NCI-H460 (cell line): Measurements from ENCODE around the gene PDIA3. TPM values are rescaled to one million over a fixed set of nuclear protein-coding genes. Genes with fewer than 3 reads are reported as not detected.
"Not testable (repeated sequence)": the region's sequence is repeated elsewhere in the genome, so short reads cannot be mapped to it uniquely, and the experiment has no call there.

Source experiments
- DNase-seq: peaks from one replicate; pipeline ENCODE4 v3.0.0-alpha.2; 2016; ENCODE audit warnings: low read depth; ENCODE audit errors: extremely low read depth
- total RNA-seq: library from RNA; depleted of rRNA; stranded (reverse); fragments of >200 nt; shearing (Covaris generic); gene quantifications from 2 replicates; pipeline ENCODE4 v1.2.3, GENCODE V29; 2014

PDIA3 gene
- total RNA-seq, 1 experiment from 2014 or later = 370 TPM

DNA sequence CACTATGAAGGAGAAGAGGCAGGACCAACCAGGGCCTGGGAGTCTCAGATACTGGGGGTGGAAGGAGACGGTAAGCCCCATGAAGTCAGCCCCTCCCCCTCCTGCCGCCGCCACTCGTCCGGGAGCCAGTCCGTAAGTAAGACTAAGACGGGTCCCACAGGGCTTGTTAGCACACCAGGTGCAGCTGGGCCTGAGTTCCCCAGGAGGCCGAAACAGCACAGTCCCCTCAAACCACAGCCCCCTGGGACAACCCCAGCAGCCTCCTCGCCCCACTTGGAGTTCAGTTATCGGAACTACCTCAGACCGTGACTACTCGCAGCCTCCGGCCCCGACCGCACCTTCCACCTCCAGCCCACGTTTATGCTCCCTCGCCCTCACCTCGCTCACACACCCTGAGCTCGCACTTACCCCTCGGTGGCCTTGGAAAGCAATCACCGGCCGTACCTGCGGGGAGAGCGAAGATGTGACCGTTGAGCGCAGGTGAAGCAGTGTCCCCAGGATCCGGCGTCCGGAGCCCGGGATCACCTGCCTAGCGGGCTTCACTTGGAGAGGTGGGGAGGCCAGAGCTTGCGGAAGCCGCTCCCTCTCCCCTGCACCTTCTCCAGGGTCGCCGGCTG, 30.0 kb downstream of the PDIA3 start:
- DNase-seq = no peak

GRCh38 chr15:43776718-43777266, 30.6 kb downstream of the PDIA3 start, which contains the start of gene ELL3:
TSS of gene ELL3 (minus strand) at chr15:43776966. CDS start at chr15:43776901, 65 bp downstream.
- peak; percentile 73 for DNase-seq

- DNase-seq = peak; percentile 68
These were observed 31.2 kb downstream of the PDIA3 start for GRCh38 chr15:43777267-43777914.

- no peak for DNase-seq
These were observed 32.8 kb downstream of the PDIA3 start for GRCh38 chr15:43779016-43779415.

- DNase-seq = no peak
These were observed 43.2 kb downstream of the PDIA3 start for GRCh38 chr15:43789409-43789808.

DNA sequence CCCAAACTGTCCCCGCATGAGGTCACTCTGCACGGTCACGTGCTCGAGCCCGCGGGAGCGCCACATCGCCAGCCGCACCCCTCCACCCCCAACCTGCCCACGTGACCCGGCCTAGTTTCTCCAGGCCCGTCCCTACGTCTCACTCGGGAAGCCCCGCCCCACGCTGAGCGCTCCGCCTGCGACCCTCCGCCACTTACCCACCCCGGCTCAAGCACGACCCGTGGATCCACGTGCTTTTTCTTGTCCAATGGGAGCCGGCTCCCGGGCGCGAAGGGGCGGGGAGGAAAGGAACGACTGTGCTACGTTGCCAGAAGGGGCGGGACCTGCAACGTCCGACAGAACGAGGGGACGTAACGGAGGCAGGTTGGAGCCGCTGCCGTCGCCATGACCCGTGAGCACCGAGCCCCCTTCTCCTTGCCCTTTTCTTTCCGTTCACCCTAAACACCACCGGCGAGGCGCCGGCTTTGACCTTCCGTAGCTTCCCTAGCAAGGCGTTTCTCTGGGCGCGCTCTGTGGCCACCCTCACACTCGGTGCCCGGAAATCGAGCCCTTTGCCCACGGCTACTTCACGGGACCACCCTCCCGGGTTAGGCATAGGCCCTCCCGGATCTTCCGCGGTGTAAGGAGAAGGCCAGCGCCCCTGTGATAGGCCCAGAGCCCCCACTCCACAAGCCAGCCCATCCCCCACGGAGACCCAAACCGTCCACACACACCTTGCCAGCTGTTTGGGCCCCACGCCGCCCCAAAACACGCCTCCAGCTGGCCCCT, 45.9 kb downstream of the PDIA3 start, which contains the start of gene SERF2:
TSS of gene SERF2 (plus strand) at position 328 of the 768 bp plus-strand sequence. CDS start at position 385, 57 bp downstream.
- peak; percentile 99 for DNase-seq

- no peak for DNase-seq
These were observed 46.7 kb downstream of the PDIA3 start for GRCh38 chr15:43792761-43793476.

GRCh38 chr15:43793647-43794046, 47.4 kb downstream of the PDIA3 start:
- no peak for DNase-seq

DNA sequence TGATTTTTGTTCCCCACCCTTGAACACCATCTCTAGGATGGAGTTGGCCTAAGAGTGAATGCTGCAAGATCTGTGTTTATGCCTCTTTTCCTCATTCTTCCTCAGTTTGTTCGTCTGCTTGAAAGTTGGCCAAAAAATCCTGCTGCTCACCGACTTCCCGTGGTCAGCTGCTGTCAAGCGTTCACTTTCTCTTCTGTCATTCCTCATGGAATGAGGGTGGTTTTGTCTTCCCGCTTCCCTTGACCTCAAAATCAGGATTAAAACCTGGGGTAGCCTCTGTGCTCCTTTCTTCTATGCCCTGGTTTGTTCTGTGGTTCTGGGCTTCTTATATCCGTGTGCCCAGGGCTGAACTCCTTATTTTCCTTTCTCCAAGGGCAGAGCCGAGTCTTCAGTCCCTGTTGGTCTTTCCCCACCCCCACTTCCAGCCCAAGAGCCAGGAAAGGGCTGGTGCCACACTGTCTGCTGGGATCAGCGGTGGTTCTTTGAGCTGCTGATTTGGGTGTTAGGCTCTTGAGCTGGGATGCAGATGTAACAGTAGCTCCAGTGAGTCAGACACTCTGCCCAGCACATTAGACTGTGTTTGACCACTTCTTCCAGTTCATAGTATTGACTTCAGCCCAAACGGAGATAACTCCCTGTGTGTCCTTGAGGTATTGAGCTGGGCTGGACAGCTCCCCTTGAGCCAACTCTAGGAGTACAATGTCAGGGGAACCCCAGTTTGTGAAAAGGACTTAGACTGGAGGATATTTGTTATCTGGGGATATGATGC, 48.2 kb downstream of the PDIA3 start:
- no peak for DNase-seq

DNA sequence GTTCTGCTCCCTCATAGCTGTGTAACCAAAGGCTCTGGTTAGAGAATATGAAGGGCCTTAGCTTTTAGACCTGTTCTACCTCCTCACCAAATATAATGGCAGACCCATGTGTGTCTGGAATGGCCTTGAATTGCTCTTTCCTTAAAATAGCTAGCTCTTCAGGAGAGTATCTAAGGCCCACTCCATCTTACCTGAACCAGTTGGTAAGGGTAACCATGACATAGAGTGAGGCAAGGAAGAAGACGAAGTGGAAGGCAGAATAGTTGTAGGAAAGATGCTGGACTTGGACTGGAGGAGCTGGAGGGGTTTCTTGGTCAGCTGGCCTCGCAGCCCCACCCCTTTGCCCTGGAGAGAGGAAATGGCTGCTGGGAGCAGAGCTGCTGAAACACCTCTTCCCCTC, 49.0 kb downstream of the PDIA3 start:
- DNase-seq = no peak

DNA sequence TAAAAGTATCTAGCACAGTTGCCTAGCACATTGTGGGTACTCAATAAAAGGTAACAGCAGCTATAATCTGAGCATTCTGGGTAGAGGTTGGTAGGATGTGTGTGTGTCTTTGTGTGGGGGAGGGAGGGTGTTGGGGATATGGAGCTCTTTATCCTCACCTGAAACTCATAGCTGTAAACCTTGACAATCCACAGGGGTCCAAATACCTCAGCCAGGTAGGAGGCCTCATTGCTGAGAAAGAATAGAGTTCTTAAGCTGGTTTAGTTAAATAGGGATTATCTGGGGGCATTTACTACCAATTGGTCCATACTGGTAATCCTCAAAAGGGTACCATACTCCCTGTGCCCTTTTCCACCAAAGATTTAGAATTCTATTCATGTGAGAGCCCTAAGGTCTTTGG, 49.8 kb downstream of the PDIA3 start:
- DNase-seq = no peak

- no peak for DNase-seq
These were observed 50.3 kb downstream of the PDIA3 start for GRCh38 chr15:43796566-43796965.

- DNase-seq = no peak
These were observed 53.1 kb downstream of the PDIA3 start for GRCh38 chr15:43799209-43799944.

DNA sequence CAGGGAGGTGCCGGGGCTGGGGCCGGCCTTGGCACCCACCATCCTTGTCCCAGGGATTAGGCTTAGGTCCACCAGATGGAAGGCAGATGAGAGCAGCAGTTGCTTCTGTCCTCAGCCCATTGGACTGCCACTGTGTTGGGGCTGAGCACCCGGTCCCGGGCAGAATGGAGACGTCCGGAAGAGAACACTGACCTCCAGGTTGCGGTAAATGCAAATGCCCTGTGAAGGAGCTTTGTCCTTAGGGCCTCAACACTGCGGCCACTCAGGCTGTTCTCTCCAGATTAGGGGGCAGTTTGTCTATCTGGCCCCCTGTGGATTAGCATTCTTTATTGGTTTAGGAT, 53.7 kb downstream of the PDIA3 start, which contains the start of gene SERINC4:
TSS of gene SERINC4 (minus strand) at position 276 of the 341 bp plus-strand sequence. CDS start at position 42, 234 bp downstream.
- DNase-seq = no peak

GRCh38 chr15:43800286-43801141, 54.3 kb downstream of the PDIA3 start, which contains the start of gene HYPK:
TSS of gene HYPK (plus strand) at chr15:43800599. CDS start at chr15:43800623, 24 bp downstream.
- DNase-seq = peak; percentile 79

DNA sequence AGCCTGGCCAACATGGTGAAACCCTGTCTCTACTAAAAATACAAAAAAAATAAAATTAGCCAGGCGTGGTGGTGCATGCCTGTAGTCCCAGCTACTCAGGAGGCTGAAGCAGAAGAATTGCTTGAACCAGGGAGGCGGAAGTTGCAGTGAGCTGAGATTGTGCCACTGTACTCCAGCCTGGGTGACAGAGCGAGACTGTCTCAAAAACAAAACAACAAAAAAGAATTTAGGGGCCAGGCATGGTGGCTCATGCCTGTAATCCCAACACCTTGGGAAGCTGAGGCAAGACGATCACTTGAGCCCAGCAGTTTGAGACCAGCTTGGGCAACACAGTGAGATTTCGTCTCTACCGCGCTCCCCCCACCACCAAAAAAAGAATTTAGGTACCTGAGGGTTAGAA, 56.4 kb downstream of the PDIA3 start:
- DNase-seq = not testable (repeated sequence)

- DNase-seq = no peak
These were observed 62.3 kb downstream of the PDIA3 start for GRCh38 chr15:43808435-43808950.
